ENCODE data around the gene AFM.
"Not testable (repeated sequence)": the region's sequence is repeated elsewhere in the genome, so short reads cannot be mapped to it uniquely, and the experiment has no call there.

AFM gene

DNA sequence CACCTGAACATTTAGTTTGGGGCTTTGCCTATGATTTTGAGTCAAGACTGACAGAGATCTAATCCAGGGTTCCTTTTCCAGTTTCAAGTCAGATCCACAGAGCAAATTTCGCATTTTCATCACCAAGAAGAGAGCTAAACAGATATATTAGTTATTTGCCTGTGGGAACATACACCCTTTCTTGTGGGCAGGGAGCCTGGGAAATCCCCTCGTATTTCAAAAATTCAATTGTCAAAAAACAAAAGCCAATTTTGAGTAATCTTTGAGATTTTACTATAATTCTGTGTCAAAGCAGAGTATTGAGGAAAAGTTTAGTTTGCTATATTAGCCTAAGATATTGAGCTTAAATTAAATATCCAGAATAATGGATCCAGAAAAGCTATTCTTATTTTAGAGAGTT lies 56.6 kb downstream of the AFM start:
- no peak for DNase-seq (ENCODE audit: extremely low spot score)
- ChIA-PET POLR2A (interaction anchor here (0.8 kb wide), 1 partner anchor 53 kb away, joined by 3 read pairs; no protein-coding TSS in a partner anchor), CTCF (interaction anchor here (1.0 to 1.8 kb wide), 5 partner anchors 10 to 116 kb away, joined by 3 to 6 read pairs (median 3); no protein-coding TSS in a partner anchor)
- TF ChIP-seq, protein P1, sequence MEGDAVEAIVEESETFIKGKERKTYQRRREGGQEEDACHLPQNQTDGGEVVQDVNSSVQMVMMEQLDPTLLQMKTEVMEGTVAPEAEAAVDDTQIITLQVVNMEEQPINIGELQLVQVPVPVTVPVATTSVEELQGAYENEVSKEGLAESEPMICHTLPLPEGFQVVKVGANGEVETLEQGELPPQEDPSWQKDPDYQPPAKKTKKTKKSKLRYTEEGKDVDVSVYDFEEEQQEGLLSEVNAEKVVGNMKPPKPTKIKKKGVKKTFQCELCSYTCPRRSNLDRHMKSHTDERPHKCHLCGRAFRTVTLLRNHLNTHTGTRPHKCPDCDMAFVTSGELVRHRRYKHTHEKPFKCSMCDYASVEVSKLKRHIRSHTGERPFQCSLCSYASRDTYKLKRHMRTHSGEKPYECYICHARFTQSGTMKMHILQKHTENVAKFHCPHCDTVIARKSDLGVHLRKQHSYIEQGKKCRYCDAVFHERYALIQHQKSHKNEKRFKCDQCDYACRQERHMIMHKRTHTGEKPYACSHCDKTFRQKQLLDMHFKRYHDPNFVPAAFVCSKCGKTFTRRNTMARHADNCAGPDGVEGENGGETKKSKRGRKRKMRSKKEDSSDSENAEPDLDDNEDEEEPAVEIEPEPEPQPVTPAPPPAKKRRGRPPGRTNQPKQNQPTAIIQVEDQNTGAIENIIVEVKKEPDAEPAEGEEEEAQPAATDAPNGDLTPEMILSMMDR (IDR thresholded peaks at IDR 0.05; ENCODE audit: control extremely low read depth, extremely low read depth, low read depth, missing control alignments), result no peak

DNA sequence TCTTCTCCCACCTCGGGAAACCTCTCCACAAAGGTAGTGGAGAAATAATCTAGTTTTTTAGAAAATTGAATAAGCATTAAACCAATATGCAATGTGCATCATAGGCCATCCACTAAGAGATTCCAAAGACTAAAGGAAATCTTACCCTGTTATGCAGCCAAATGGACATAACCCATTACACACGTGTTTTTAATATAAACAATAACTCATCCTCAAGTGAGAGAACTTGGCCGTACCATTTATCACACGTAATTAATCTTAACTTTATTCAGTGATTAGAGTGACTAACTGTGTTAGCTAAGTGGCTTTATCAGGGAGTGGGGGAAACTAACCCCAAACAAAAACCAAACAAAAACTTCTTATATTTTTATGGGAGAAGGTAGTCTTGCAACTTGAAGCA lies 57.8 kb downstream of the AFM start:
- ChIA-PET CTCF (interaction anchor here (1.4 to 1.8 kb wide), 3 partner anchors 13 to 54 kb away, joined by 4 to 7 read pairs (median 4); no protein-coding TSS in a partner anchor), POLR2A (no interaction called here)
- no peak for DNase-seq (ENCODE audit: extremely low spot score)

DNA sequence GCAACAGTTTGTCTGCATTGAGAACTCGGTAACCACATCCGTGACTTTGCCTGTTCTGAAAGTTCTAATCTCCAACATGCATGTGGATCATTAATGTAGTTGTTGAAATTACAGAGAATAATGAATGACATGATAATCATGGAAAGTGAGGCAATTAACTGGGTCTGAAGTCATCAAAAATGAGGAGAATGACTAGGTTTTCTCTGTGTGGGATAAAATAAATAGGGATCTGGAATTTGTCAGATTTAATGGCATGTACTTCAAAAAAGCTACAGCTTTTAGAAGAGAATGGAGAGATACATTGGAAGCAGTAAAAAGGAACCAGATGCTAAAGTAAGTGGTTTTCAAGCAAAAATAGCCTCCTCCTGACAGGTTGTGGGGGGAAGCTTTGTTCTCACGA lies 59.3 kb downstream of the AFM start:
- POLR2A ChIA-PET, result no interaction called here
- CTCF ChIA-PET, result interaction anchor here (1.5 to 1.8 kb wide), 2 partner anchors 14 to 33 kb away, joined by 4 to 7 read pairs; no protein-coding TSS in a partner anchor
- no peak for DNase-seq (ENCODE audit: extremely low spot score)
- TF ChIP-seq, protein P1 (IDR thresholded peaks at IDR 0.05; ENCODE audit: control extremely low read depth, extremely low read depth, low read depth, missing control alignments), result no peak

More for the DNA sequence above, 57.8 kb downstream of the AFM start:
- TF ChIP-seq, protein P1 (IDR thresholded peaks at IDR 0.05; ENCODE audit: control extremely low read depth, extremely low read depth, low read depth, missing control alignments), result no peak

DNA sequence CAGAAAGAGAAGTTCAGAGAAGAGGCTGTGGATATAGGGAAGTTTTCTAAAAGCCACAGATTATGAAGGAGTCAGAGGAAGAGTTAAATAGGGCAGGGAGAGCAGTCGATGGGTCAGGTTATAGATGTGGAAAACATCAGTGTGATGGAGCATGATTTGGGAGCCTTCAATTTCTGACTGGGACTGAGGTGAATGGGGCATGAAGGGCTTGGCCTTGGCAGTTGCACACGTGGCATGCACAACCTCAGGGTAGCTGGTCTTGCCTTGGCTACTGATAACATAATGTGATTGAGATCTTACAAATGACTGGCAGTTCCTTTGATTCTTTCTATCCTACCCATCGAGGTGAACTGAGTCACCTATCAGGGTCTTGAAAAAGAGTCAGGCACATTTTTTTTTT lies 59.7 kb downstream of the AFM start:
- no peak for DNase-seq (ENCODE audit: extremely low spot score)
- CTCF ChIA-PET, result interaction anchor here (1.5 to 1.8 kb wide), 2 partner anchors 15 to 33 kb away, joined by 4 to 7 read pairs; no protein-coding TSS in a partner anchor
- TF ChIP-seq, protein P1 (IDR thresholded peaks at IDR 0.05; ENCODE audit: control extremely low read depth, extremely low read depth, low read depth, missing control alignments), result no peak
- POLR2A ChIA-PET, result no interaction called here

DNA sequence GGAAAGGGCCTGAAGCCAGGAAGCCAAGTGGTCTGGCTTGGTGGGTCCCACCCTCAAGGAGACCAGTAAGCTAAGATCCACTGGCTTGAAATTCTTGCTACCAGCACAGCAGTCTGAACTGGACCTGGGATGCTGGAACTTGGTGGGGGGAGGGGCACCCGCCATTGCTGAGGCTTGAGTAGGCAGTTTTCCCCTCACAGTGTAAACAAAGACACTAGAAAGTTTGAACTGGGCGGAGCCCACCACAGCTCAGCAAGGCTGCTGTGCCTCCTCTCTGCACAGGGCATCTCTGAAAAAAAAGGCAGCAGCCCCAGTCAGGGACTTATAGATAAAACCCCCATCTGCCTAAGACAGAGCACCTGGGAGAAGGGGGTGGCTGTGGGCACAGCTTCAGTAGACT lies 63.1 kb downstream of the AFM start:
- ChIA-PET CTCF (interaction anchor here (1.4 to 1.5 kb wide), 3 partner anchors 19 to 204 kb away, joined by 3 to 4 read pairs (median 3); no protein-coding TSS in a partner anchor), POLR2A (no interaction called here)
- TF ChIP-seq, protein P1 (IDR thresholded peaks at IDR 0.05; ENCODE audit: control extremely low read depth, extremely low read depth, low read depth, missing control alignments), result no peak
- DNase-seq (ENCODE audit: extremely low spot score), result no peak

DNA sequence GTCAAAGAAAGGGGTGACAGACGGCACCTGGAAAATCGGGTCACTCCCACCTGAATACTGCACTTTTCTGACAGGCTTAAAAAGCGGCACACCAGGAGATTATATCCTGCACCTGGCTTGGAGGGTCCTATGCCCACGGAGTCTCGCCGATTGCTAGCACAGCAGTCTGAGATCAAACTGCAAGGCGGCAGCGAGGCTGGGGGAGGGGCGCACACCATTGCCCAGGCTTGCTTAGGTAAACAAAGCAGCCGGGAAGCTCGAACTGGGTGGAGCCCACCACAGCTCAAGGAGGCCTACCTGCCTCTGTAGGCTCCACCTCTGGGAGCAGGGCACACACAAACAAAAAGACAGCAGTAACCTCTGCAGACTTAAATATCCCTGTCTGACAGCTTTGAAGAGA lies 69.3 kb downstream of the AFM start:
- CTCF ChIA-PET, POLR2A ChIA-PET: not testable (repeated sequence)

More for the DNA sequence above, 69.3 kb downstream of the AFM start:
- DNase-seq (ENCODE audit: extremely low spot score), result not testable (repeated sequence)

Measured in GM10248 (cell line).